RWPE2 (cell line): ENCODE measurements around the gene FHIP1A.

Experiments
- ATAC-seq: fragments of 200-7000 bp; cut with Tn5 transposase; 3 replicates; pipeline ENCODE4 v1.9.1; 2021; ENCODE audit warnings: low read depth
- DNase-seq: peaks from one replicate; pipeline ENCODE4 v3.0.0-alpha.2; 2020; ENCODE audit warnings: low spot score
- H3K27ac ChIP-seq: fragments of 450-650 bp; 2 replicates; pipeline ENCODE4 v1.5.1; 2017; ENCODE audit warnings: mild to moderate bottlenecking; ENCODE audit not compliant: poor library complexity, severe bottlenecking
- H3K27me3 ChIP-seq: fragments of 250-450 bp; sonication (Bioruptor Pico); 2 replicates; pipeline ENCODE4 v1.5.1; 2021; ENCODE audit warnings: mild to moderate bottlenecking, moderate library complexity; ENCODE audit not compliant: insufficient read depth, poor library complexity, severe bottlenecking
- H3K36me3 ChIP-seq: fragments of 250-450 bp; sonication (Bioruptor Pico); 2 replicates; pipeline ENCODE4 v1.5.1; 2020; ENCODE audit warnings: low read depth, mild to moderate bottlenecking, moderate library complexity
- H3K4me1 ChIP-seq: fragments of 250-450 bp; sonication (Bioruptor Pico); 2 replicates; pipeline ENCODE4 v1.5.1; 2021; ENCODE audit warnings: mild to moderate bottlenecking, moderate library complexity; ENCODE audit not compliant: insufficient read depth, poor library complexity, severe bottlenecking
- H3K4me3 ChIP-seq: fragments of 250-450 bp; sonication (Bioruptor Pico); 2 replicates; pipeline ENCODE4 v1.5.1; 2021; ENCODE audit warnings: mild to moderate bottlenecking, moderate library complexity; ENCODE audit not compliant: severe bottlenecking
- H3K9me3 ChIP-seq: fragments of 250-450 bp; sonication (Bioruptor Pico); 2 replicates; pipeline ENCODE4 v1.5.1; 2021; ENCODE audit warnings: mild to moderate bottlenecking, moderate library complexity; ENCODE audit not compliant: severe bottlenecking
- TF ChIP-seq, protein P1 (sequence below): fragments of 450-650 bp; IDR thresholded peaks from one replicate; pipeline ENCODE4 v1.5.1; 2017; ENCODE audit warnings: mild to moderate bottlenecking, moderate library complexity; ENCODE audit not compliant: poor library complexity, severe bottlenecking

The FHIP1A gene

DNA sequence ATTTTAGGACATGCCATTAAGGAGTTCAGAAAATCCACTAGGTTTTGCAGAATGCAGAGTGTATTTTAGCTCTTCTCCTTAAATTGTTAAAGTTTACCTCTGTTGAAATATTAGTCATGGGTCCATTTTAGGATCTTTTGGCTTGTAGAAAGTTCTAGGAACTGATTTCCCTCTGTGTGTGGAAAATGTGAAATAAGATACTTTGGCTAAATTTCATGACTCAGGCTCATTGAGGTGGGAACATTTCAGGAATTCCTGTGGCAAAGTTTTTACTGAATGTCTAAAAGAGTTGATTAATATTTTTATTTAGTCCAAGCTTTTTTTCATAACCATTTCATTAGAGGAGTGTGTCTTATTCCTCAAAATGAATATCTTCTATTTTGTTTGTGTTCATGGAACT lies 7.0 kb downstream of the FHIP1A start:
- Histone ChIP-seq H3K4me3 (no peak overlapping the region), H3K27ac (peak overlapping the region; percentile 96), H3K27me3 (no peaks in the 10 kb centered on the region), H3K36me3 (no peaks in the 10 kb centered on the region), H3K9me3 (no peaks in the 10 kb centered on the region), H3K4me1 (peaks cover 53% of the 10 kb centered on the region)
- DNase-seq (no peak), ATAC-seq (peak; percentile 29)
- TF ChIP-seq, protein P1, sequence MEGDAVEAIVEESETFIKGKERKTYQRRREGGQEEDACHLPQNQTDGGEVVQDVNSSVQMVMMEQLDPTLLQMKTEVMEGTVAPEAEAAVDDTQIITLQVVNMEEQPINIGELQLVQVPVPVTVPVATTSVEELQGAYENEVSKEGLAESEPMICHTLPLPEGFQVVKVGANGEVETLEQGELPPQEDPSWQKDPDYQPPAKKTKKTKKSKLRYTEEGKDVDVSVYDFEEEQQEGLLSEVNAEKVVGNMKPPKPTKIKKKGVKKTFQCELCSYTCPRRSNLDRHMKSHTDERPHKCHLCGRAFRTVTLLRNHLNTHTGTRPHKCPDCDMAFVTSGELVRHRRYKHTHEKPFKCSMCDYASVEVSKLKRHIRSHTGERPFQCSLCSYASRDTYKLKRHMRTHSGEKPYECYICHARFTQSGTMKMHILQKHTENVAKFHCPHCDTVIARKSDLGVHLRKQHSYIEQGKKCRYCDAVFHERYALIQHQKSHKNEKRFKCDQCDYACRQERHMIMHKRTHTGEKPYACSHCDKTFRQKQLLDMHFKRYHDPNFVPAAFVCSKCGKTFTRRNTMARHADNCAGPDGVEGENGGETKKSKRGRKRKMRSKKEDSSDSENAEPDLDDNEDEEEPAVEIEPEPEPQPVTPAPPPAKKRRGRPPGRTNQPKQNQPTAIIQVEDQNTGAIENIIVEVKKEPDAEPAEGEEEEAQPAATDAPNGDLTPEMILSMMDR, result no peak

DNA sequence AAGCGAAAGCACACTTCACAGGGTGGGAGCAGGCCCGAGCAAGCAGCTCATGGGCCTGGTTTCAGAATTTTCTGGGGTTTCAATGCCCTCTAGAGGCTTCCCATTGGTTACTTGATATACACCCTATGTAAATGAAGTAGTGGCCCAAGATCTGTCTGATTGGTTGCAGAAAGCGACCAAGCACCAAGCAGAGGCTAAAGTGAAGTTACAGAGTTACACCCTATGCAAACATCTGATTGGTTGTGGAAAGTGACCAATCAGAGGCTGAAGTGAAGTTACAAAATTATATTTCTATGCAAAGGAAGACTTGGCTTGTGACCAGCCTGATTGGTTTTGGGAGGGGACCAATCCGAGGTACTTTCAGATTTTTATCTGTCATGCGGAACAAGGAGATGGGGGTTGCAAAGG lies 8.2 kb downstream of the FHIP1A start:
- TF ChIP-seq, protein P1, result peak; percentile 19
- Histone ChIP-seq H3K9me3 (no peaks in the 10 kb centered on the region), H3K4me1 (peaks cover 54% of the 10 kb centered on the region), H3K27ac (peak overlapping the region; percentile 96), H3K27me3 (no peaks in the 10 kb centered on the region), H3K4me3 (peak overlapping the region; percentile 10), H3K36me3 (no peaks in the 10 kb centered on the region)
- ATAC-seq (peak; percentile 84), DNase-seq (peak; percentile 68)

DNA sequence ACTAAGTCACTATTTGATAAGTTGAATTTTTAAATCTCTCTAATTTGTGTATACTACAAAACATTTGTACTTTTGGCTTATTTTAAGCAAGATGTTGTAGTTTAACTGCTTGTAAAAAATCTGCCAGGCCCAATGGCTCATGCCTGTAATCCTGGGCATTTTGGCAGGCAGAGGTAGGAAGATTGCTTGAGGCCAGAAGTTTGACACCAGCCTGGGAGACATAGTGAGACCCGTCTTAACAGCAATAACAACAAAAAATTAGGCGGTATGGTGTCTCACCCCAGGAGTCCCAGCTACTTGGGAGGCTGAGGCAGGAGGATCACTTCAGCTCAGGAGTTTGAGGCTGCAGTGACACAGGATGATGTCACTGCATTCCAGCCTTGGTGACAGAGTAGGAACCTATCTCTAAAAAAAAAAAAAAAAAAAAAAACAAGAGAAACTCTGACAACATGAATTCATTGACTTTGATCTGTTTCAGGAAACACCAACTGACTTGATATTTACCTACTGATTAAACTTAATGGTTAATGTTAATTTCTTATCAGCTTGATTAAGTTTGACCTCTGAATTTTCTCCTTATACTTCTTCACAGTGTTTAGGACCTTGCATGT lies 8.9 kb downstream of the FHIP1A start:
- Histone ChIP-seq H3K27me3 (no peaks in the 10 kb centered on the region), H3K36me3 (no peaks in the 10 kb centered on the region), H3K9me3 (no peaks in the 10 kb centered on the region), H3K27ac (peak overlapping the region; percentile 96), H3K4me3 (no peak overlapping the region), H3K4me1 (peaks cover 54% of the 10 kb centered on the region)
- ATAC-seq, result no peak
- TF ChIP-seq, protein P1, result no peak
- DNase-seq, result no peak

DNA sequence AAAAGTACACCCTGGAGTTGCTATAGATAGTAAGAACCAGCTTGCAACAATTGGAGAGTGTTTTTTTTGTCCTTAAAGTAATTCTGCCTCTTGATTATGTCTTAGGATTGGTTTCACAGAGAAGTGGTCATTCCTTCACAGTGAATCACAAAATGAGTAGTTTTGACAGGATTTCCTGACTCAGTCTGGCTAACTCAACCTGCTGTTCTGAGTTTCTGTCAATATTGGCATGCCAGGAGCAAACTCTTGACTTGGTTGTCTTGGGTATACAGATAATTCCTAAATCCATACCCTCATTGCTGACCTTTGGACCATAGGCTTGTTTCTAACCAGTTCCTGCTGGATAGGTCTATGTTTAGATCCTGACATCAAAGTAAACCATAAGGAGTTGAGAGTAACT lies 9.4 kb downstream of the FHIP1A start:
- H3K9me3 ChIP-seq, result no peaks in the 10 kb centered on the region
- TF ChIP-seq, protein P1, result no peak
- no peak overlapping the region for H3K4me3 ChIP-seq
- H3K4me1 ChIP-seq, result peaks cover 54% of the 10 kb centered on the region
- no peaks in the 10 kb centered on the region for H3K27me3 ChIP-seq
- peak overlapping the region; percentile 96 for H3K27ac ChIP-seq
- ATAC-seq, result peak; percentile 78
- no peaks in the 10 kb centered on the region for H3K36me3 ChIP-seq
- DNase-seq, result no peak

DNA sequence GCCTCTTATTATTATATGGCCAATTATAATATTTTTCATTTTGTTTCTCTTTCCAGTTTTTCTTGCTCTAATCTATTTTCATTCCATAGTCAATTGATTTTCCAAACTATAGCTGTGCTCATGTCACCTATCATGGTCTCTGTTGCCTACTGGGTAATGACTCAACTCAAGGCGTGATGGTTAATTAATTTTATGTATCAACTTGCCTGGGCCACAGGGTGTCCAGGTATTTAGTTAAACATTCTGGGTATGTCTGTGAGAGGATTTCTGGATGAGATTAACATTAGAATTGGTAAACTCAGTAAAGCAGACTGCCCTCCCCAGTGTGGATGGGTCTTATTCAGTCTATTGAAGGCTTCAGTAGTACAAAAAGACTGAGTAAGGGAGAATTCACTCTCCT lies 9.9 kb downstream of the FHIP1A start:
- DNase-seq (no peak), ATAC-seq (no peak)
- Histone ChIP-seq H3K27ac (peak overlapping the region; percentile 96), H3K4me1 (peaks cover 57% of the 10 kb centered on the region), H3K27me3 (no peaks in the 10 kb centered on the region), H3K9me3 (no peaks in the 10 kb centered on the region), H3K4me3 (no peak overlapping the region), H3K36me3 (no peaks in the 10 kb centered on the region)
- TF ChIP-seq, protein P1, result no peak
